ENCODE measurements around the gene TOM1. TPM values are rescaled to one million over a fixed set of nuclear protein-coding genes. Genes with fewer than 3 reads are reported as not detected.

Gene TOM1
- total and polyA plus RNA-seq, 2 of the 13 experiments (the other 11 are each of a cell fraction or from before 2014, with no cell fraction given): 30.8 to 87.3 TPM

DNA sequence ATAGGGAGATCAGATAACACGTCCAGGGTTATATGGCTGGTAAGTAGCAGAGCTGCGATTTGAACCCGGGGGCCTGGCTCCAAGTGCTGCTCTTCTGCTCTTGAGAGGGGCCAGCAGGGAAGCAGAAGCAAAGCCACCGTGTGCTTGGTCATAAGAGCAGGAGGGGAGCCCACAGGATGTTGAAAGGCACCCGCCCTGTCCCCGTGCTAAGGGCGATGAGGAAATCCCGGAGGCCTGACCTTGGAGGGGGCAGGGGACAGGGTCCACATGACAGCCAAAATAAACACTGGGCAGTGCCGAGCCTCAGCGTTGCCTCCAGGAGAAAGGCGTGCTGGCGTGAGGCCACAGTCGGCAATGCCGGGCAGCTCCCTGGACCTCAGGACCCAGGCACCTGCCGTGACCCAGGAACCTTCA lies 28.8 kb downstream of the TOM1 start (continued):
- TF ChIP-seq, protein P1, sequence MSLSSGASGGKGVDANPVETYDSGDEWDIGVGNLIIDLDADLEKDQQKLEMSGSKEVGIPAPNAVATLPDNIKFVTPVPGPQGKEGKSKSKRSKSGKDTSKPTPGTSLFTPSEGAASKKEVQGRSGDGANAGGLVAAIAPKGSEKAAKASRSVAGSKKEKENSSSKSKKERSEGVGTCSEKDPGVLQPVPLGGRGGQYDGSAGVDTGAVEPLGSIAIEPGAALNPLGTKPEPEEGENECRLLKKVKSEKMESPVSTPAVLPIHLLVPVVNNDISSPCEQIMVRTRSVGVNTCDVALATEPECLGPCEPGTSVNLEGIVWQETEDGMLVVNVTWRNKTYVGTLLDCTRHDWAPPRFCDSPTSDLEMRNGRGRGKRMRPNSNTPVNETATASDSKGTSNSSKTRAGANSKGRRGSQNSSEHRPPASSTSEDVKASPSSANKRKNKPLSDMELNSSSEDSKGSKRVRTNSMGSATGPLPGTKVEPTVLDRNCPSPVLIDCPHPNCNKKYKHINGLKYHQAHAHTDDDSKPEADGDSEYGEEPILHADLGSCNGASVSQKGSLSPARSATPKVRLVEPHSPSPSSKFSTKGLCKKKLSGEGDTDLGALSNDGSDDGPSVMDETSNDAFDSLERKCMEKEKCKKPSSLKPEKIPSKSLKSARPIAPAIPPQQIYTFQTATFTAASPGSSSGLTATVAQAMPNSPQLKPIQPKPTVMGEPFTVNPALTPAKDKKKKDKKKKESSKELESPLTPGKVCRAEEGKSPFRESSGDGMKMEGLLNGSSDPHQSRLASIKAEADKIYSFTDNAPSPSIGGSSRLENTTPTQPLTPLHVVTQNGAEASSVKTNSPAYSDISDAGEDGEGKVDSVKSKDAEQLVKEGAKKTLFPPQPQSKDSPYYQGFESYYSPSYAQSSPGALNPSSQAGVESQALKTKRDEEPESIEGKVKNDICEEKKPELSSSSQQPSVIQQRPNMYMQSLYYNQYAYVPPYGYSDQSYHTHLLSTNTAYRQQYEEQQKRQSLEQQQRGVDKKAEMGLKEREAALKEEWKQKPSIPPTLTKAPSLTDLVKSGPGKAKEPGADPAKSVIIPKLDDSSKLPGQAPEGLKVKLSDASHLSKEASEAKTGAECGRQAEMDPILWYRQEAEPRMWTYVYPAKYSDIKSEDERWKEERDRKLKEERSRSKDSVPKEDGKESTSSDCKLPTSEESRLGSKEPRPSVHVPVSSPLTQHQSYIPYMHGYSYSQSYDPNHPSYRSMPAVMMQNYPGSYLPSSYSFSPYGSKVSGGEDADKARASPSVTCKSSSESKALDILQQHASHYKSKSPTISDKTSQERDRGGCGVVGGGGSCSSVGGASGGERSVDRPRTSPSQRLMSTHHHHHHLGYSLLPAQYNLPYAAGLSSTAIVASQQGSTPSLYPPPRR (CRISPR knock-in tag; IDR thresholded peaks at IDR 0.05; ENCODE audit: borderline replicate concordance): peak; percentile 92
- TF ChIP-seq ZFX (CRISPR knock-in tag; IDR thresholded peaks at IDR 0.05; ENCODE audit: low read depth): peak; percentile 77
- TF ChIP-seq, protein P2, sequence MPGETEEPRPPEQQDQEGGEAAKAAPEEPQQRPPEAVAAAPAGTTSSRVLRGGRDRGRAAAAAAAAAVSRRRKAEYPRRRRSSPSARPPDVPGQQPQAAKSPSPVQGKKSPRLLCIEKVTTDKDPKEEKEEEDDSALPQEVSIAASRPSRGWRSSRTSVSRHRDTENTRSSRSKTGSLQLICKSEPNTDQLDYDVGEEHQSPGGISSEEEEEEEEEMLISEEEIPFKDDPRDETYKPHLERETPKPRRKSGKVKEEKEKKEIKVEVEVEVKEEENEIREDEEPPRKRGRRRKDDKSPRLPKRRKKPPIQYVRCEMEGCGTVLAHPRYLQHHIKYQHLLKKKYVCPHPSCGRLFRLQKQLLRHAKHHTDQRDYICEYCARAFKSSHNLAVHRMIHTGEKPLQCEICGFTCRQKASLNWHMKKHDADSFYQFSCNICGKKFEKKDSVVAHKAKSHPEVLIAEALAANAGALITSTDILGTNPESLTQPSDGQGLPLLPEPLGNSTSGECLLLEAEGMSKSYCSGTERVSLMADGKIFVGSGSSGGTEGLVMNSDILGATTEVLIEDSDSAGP (CRISPR knock-in tag; IDR thresholded peaks at IDR 0.05; ENCODE audit: borderline replicate concordance): peak; percentile 85
- TF ChIP-seq ZNF772 (CRISPR knock-in tag; IDR thresholded peaks at IDR 0.05): peak; percentile 90
- TF ChIP-seq, protein P3, sequence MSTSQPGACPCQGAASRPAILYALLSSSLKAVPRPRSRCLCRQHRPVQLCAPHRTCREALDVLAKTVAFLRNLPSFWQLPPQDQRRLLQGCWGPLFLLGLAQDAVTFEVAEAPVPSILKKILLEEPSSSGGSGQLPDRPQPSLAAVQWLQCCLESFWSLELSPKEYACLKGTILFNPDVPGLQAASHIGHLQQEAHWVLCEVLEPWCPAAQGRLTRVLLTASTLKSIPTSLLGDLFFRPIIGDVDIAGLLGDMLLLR (CRISPR knock-in tag; IDR thresholded peaks at IDR 0.05): peak; percentile 48; the same call in 1 of the 2 replicates
- TF ChIP-seq ZNF75D (CRISPR knock-in tag; IDR thresholded peaks at IDR 0.05; ENCODE audit: borderline replicate concordance): no peak
- TF ChIP-seq ZNF337 (CRISPR knock-in tag; IDR thresholded peaks at IDR 0.05; ENCODE audit: borderline replicate concordance, low read depth): peak; percentile 54; the same call in 1 of the 2 replicates
- TF ChIP-seq MED8 (CRISPR knock-in tag; IDR thresholded peaks at IDR 0.05; ENCODE audit: insufficient replicate concordance): peak; percentile 57
- TF ChIP-seq ZFP82 (CRISPR knock-in tag; IDR thresholded peaks at IDR 0.05; ENCODE audit: borderline replicate concordance): no peak
- TF ChIP-seq, protein P4, sequence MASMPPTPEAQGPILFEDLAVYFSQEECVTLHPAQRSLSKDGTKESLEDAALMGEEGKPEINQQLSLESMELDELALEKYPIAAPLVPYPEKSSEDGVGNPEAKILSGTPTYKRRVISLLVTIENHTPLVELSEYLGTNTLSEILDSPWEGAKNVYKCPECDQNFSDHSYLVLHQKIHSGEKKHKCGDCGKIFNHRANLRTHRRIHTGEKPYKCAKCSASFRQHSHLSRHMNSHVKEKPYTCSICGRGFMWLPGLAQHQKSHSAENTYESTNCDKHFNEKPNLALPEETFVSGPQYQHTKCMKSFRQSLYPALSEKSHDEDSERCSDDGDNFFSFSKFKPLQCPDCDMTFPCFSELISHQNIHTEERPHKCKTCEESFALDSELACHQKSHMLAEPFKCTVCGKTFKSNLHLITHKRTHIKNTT (CRISPR knock-in tag; IDR thresholded peaks at IDR 0.05): no peak
- TF ChIP-seq HNRNPK (IDR thresholded peaks at IDR 0.05; ENCODE audit: low read depth, low read length, poor library complexity, severe bottlenecking): no peak
- TF ChIP-seq NFYC (CRISPR knock-in tag; IDR thresholded peaks at IDR 0.05): peak; percentile 56
- peak; percentile 90 for TF ChIP-seq ZEB1 (IDR thresholded peaks at IDR 0.05; ENCODE audit: insufficient replicate concordance, low read depth)
- TF ChIP-seq, protein P5, sequence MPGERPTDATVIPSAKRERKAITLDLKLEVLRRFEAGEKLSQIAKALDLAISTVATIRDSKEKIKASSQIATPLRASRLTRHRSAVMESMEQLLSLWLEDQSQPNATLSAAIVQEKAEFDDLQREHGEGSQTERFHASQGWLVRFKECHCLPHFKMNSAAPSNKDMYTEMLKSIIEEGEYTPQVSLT (CRISPR knock-in tag; IDR thresholded peaks at IDR 0.05; ENCODE audit: borderline replicate concordance, low read depth): no peak
- TF ChIP-seq SNAI1 (CRISPR knock-in tag; IDR thresholded peaks at IDR 0.05; ENCODE audit: borderline replicate concordance): peak; percentile 66; the same call in 1 of the 2 replicates
- TF ChIP-seq GTF3A (CRISPR knock-in tag; conservative IDR thresholded peaks at IDR 0.05): 0 out of 2 replicates have a peak, but pooled peaks have one; percentile 79
- no peak for TF ChIP-seq ARNT (IDR thresholded peaks at IDR 0.05)
- no peak for TF ChIP-seq RAD51 (IDR thresholded peaks at IDR 0.05; ENCODE audit: borderline replicate concordance)
- TF ChIP-seq ATRX (CRISPR knock-in tag; IDR thresholded peaks at IDR 0.05; ENCODE audit: borderline replicate concordance): no peak
- no peak; the same call in 1 of the 2 replicates for TF ChIP-seq ZNF333 (CRISPR knock-in tag; IDR thresholded peaks at IDR 0.05; ENCODE audit: borderline replicate concordance)
- TF ChIP-seq ZNF468 (CRISPR knock-in tag; IDR thresholded peaks at IDR 0.05): no peak
- no peak for TF ChIP-seq ATF7-NPFF (CRISPR knock-in tag; IDR thresholded peaks at IDR 0.05; ENCODE audit: low read depth)
